ENCODE data around the gene ZSCAN18.

The ZSCAN18 gene

GRCh38 chr19:58044886-58045285, 53.1 kb downstream of the ZSCAN18 start:
- no peak for TF ChIP-seq CTCF (conservative IDR thresholded peaks at IDR 0.05; ENCODE audit: low read depth, low read length)

GRCh38 chr19:58044391-58044790, 53.6 kb downstream of the ZSCAN18 start:
- H3K4me3 ChIP-seq (ENCODE audit: low read length), result no peak overlapping the region
- TF ChIP-seq CTCF (conservative IDR thresholded peaks at IDR 0.05; ENCODE audit: low read depth, low read length), result no peak
- no peak for DNase-seq (ENCODE audit: low read depth)

More at GRCh38 chr19:58044886-58045285, 53.1 kb downstream of the ZSCAN18 start:
- no peak for DNase-seq (ENCODE audit: low read depth)
- no peak overlapping the region for H3K4me3 ChIP-seq (ENCODE audit: low read length)

GRCh38 chr19:58042495-58043340, 55.3 kb downstream of the ZSCAN18 start:
- H3K4me3 ChIP-seq (ENCODE audit: low read length), result no peak overlapping the region
- DNase-seq (ENCODE audit: low read depth), result no peak
- no peak for TF ChIP-seq CTCF (conservative IDR thresholded peaks at IDR 0.05; ENCODE audit: low read depth, low read length)

GRCh38 chr19:58040751-58041525, 57.1 kb downstream of the ZSCAN18 start:
- DNase-seq (ENCODE audit: low read depth), result no peak
- TF ChIP-seq CTCF (conservative IDR thresholded peaks at IDR 0.05; ENCODE audit: low read depth, low read length), result no peak
- no peak overlapping the region for H3K4me3 ChIP-seq (ENCODE audit: low read length)

- TF ChIP-seq CTCF (conservative IDR thresholded peaks at IDR 0.05; ENCODE audit: low read depth, low read length), result no peak
- no peak for DNase-seq (ENCODE audit: low read depth)
- H3K4me3 ChIP-seq (ENCODE audit: low read length), result no peak overlapping the region
Measured at GRCh38 chr19:58038688-58039204, 59.3 kb downstream of the ZSCAN18 start.

GRCh38 chr19:58037927-58038687, 59.9 kb downstream of the ZSCAN18 start:
- H3K4me3 ChIP-seq (ENCODE audit: low read length), result no peak overlapping the region
- no peak for TF ChIP-seq CTCF (conservative IDR thresholded peaks at IDR 0.05; ENCODE audit: low read depth, low read length)
- DNase-seq (ENCODE audit: low read depth), result no peak
